HEK293 (cell line): ENCODE measurements around the gene UHRF1.

Source experiments
- KLF16 ChIP-seq: fragments of 450-650 bp; formaldehyde crosslinking; IDR thresholded peaks from 2 replicates; pipeline ENCODE4 v1.5.1; 2017; ENCODE audit warnings: missing biosample characterization, missing genetic modification characterization
- OVOL3 ChIP-seq: fragments of 450-650 bp; formaldehyde crosslinking; IDR thresholded peaks from 2 replicates; pipeline ENCODE4 v1.5.1; 2016; ENCODE audit warnings: missing biosample characterization, missing genetic modification characterization
- SP2 ChIP-seq: fragments of 450-650 bp; formaldehyde crosslinking; IDR thresholded peaks from 2 replicates; pipeline ENCODE4 v1.5.1; 2016; ENCODE audit warnings: missing biosample characterization, missing genetic modification characterization
- ZFP41 ChIP-seq: fragments of 450-650 bp; formaldehyde crosslinking; IDR thresholded peaks from 2 replicates; pipeline ENCODE4 v1.5.1; 2016; ENCODE audit warnings: missing biosample characterization, missing genetic modification characterization, borderline replicate concordance
- ZNF354C ChIP-seq: fragments of 450-650 bp; formaldehyde crosslinking; IDR thresholded peaks from 2 replicates; pipeline ENCODE4 v1.5.1; 2016; ENCODE audit warnings: missing biosample characterization, missing genetic modification characterization, low read depth, borderline replicate concordance
- TF ChIP-seq, protein P1 (sequence below): fragments of 450-650 bp; formaldehyde crosslinking; IDR thresholded peaks from 2 replicates; pipeline ENCODE4 v1.5.1; 2016; ENCODE audit warnings: missing biosample characterization, missing genetic modification characterization
- TF ChIP-seq, protein P2 (sequence below): fragments of 450-650 bp; formaldehyde crosslinking; IDR thresholded peaks from 2 replicates; pipeline ENCODE4 v1.5.1; 2016; ENCODE audit warnings: missing biosample characterization, missing genetic modification characterization
- TF ChIP-seq, protein P3 (sequence below): fragments of 450-650 bp; formaldehyde crosslinking; IDR thresholded peaks from 2 replicates; pipeline ENCODE4 v1.5.1; 2017; ENCODE audit warnings: missing biosample characterization, missing genetic modification characterization
- TF ChIP-seq, protein P4 (sequence below): fragments of 450-650 bp; formaldehyde crosslinking; IDR thresholded peaks from 2 replicates; pipeline ENCODE4 v1.5.1; 2016; ENCODE audit warnings: missing biosample characterization, missing genetic modification characterization, low read depth
- TF ChIP-seq, protein P5 (sequence below): fragments of 450-650 bp; formaldehyde crosslinking; IDR thresholded peaks from 2 replicates; pipeline ENCODE4 v1.5.1; 2016; ENCODE audit warnings: missing biosample characterization, missing genetic modification characterization

DNA sequence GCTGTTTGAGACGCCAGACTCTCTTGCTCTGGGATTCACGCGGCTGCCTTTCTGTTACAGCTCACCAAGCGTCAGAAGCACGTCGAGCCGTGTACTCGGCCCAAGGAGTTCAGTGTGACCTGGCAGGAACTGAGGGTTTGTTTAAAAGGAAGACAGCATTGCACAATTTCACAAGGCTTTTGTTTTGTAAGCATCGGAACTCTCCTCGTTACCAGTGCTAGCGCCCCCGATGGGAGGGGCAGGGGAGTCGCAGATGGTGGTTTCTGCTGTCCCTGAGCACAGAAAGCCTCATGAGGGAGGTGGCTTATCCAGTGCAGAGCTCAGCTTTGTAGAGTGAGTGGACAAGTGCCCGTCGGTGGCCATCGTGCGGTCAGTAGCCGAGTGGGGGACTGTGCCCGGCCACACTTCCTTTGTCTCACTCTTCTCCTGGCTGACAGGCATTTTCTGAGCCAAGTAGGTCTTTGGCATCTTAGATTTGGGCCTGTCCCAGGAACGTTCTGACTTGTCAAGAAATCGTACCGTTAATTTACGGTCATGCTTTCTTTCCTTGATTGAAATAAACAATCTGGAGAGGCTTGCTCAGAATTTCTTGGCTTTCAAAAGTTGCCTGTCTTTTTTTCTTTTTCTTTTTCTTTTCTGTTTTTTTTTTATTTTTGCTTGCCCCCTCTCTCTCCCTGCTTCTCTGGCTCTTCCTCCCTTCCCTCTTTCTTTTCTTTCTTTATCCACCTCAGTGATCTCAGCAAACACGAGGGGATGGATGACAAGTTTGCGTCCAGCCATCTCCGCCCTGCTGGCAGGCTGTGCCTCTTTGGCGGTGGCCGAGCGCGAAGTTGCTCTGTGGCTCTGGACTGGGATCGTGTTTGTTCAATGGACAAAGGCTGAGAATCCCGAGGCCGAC is 67.3 kb downstream of the UHRF1 start:
- TF ChIP-seq OVOL3 (tag by site-specific recombination) (no peak), ZFP41 (tag by site-specific recombination) (no peak), ZNF354C (tag by site-specific recombination) (no peak), KLF16 (tag by site-specific recombination) (no peak), SP2 (tag by site-specific recombination) (no peak)
- TF ChIP-seq, protein P1, sequence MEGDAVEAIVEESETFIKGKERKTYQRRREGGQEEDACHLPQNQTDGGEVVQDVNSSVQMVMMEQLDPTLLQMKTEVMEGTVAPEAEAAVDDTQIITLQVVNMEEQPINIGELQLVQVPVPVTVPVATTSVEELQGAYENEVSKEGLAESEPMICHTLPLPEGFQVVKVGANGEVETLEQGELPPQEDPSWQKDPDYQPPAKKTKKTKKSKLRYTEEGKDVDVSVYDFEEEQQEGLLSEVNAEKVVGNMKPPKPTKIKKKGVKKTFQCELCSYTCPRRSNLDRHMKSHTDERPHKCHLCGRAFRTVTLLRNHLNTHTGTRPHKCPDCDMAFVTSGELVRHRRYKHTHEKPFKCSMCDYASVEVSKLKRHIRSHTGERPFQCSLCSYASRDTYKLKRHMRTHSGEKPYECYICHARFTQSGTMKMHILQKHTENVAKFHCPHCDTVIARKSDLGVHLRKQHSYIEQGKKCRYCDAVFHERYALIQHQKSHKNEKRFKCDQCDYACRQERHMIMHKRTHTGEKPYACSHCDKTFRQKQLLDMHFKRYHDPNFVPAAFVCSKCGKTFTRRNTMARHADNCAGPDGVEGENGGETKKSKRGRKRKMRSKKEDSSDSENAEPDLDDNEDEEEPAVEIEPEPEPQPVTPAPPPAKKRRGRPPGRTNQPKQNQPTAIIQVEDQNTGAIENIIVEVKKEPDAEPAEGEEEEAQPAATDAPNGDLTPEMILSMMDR, result no peak
- TF ChIP-seq, protein P2, sequence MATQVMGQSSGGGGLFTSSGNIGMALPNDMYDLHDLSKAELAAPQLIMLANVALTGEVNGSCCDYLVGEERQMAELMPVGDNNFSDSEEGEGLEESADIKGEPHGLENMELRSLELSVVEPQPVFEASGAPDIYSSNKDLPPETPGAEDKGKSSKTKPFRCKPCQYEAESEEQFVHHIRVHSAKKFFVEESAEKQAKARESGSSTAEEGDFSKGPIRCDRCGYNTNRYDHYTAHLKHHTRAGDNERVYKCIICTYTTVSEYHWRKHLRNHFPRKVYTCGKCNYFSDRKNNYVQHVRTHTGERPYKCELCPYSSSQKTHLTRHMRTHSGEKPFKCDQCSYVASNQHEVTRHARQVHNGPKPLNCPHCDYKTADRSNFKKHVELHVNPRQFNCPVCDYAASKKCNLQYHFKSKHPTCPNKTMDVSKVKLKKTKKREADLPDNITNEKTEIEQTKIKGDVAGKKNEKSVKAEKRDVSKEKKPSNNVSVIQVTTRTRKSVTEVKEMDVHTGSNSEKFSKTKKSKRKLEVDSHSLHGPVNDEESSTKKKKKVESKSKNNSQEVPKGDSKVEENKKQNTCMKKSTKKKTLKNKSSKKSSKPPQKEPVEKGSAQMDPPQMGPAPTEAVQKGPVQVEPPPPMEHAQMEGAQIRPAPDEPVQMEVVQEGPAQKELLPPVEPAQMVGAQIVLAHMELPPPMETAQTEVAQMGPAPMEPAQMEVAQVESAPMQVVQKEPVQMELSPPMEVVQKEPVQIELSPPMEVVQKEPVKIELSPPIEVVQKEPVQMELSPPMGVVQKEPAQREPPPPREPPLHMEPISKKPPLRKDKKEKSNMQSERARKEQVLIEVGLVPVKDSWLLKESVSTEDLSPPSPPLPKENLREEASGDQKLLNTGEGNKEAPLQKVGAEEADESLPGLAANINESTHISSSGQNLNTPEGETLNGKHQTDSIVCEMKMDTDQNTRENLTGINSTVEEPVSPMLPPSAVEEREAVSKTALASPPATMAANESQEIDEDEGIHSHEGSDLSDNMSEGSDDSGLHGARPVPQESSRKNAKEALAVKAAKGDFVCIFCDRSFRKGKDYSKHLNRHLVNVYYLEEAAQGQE, result peak; percentile 48; the same call in 1 of the 2 replicates
- TF ChIP-seq, protein P3, sequence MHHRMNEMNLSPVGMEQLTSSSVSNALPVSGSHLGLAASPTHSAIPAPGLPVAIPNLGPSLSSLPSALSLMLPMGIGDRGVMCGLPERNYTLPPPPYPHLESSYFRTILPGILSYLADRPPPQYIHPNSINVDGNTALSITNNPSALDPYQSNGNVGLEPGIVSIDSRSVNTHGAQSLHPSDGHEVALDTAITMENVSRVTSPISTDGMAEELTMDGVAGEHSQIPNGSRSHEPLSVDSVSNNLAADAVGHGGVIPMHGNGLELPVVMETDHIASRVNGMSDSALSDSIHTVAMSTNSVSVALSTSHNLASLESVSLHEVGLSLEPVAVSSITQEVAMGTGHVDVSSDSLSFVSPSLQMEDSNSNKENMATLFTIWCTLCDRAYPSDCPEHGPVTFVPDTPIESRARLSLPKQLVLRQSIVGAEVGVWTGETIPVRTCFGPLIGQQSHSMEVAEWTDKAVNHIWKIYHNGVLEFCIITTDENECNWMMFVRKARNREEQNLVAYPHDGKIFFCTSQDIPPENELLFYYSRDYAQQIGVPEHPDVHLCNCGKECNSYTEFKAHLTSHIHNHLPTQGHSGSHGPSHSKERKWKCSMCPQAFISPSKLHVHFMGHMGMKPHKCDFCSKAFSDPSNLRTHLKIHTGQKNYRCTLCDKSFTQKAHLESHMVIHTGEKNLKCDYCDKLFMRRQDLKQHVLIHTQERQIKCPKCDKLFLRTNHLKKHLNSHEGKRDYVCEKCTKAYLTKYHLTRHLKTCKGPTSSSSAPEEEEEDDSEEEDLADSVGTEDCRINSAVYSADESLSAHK (tag by site-specific recombination), result peak; percentile 50; the same call in 1 of the 2 replicates
- TF ChIP-seq, protein P4, sequence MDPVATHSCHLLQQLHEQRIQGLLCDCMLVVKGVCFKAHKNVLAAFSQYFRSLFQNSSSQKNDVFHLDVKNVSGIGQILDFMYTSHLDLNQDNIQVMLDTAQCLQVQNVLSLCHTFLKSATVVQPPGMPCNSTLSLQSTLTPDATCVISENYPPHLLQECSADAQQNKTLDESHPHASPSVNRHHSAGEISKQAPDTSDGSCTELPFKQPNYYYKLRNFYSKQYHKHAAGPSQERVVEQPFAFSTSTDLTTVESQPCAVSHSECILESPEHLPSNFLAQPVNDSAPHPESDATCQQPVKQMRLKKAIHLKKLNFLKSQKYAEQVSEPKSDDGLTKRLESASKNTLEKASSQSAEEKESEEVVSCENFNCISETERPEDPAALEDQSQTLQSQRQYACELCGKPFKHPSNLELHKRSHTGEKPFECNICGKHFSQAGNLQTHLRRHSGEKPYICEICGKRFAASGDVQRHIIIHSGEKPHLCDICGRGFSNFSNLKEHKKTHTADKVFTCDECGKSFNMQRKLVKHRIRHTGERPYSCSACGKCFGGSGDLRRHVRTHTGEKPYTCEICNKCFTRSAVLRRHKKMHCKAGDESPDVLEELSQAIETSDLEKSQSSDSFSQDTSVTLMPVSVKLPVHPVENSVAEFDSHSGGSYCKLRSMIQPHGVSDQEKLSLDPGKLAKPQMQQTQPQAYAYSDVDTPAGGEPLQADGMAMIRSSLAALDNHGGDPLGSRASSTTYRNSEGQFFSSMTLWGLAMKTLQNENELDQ (tag by site-specific recombination), result no peak
- TF ChIP-seq, protein P5, sequence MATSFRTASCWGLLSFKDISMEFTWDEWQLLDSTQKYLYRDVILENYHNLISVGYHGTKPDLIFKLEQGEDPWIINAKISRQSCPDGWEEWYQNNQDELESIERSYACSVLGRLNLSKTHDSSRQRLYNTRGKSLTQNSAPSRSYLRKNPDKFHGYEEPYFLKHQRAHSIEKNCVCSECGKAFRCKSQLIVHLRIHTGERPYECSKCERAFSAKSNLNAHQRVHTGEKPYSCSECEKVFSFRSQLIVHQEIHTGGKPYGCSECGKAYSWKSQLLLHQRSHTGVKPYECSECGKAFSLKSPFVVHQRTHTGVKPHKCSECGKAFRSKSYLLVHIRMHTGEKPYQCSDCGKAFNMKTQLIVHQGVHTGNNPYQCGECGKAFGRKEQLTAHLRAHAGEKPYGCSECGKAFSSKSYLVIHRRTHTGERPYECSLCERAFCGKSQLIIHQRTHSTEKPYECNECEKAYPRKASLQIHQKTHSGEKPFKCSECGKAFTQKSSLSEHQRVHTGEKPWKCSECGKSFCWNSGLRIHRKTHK (tag by site-specific recombination), result no peak
